GM19099 (cell line): ENCODE results near the gene RUFY1.

Experiments
- POLR2A ChIP-seq: IDR thresholded peaks from 3 replicates; pipeline ENCODE4 v1.6.1; 2011; ENCODE audit warnings: low read depth; ENCODE audit not compliant: insufficient read length; ENCODE audit errors: extremely low read depth

The RUFY1 gene

GRCh38 chr5:179616002-179616594 is 65.7 kb downstream of the RUFY1 start:
- TF ChIP-seq POLR2A, result no peak

- TF ChIP-seq POLR2A, result no peak
These were observed 67.6 kb downstream of the RUFY1 start for GRCh38 chr5:179617930-179618329.

DNA sequence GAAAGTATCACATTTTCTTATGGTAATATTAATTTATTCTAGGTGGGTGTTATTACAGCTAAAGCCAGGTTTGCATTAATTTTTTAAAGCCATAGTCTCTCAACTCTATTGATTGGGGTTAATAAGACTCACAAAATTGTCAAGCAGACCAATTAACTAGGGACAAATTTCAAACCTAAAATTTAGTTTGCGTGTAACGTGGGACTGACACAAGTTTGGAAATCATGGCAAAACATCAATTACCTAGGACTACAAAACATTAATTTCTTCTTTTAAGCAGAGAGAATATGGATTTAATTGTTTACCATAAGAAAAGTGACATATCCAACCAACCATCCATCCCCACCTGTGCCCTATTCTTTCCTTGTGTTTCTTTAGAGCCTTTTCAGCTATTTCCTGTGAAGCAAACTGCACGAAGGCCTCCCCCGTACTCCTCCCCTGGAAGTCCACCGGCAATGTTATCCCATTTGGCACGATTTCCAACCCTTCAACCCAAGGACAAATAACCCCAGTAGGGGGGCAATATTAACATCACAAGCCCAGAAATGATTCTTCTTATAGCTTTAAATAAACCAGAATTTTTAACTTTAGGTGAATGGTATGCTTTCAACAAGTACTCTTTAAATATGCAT is 68.7 kb downstream of the RUFY1 start:
- TF ChIP-seq POLR2A, result no peak

GRCh38 chr5:179619776-179620175 is 69.4 kb downstream of the RUFY1 start:
- TF ChIP-seq POLR2A, result no peak

DNA sequence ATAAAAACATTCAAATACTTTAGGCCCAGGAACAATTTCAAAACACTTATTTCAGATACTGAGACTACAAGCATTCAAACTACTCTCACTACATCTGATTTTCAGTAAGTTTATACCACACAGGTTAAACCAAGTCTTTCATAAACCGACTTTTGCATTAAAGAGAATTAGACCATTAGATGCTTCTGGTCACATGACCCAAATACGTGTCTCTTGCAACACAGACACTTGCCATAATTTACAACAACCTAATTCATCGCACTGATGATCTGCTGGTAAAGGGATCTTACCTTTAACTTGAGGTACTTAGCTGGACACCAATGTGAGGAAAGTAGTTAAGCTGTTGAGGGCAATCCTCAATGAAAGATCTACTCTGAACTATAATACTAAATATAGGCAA is 69.9 kb downstream of the RUFY1 start:
- TF ChIP-seq POLR2A, result no peak

DNA sequence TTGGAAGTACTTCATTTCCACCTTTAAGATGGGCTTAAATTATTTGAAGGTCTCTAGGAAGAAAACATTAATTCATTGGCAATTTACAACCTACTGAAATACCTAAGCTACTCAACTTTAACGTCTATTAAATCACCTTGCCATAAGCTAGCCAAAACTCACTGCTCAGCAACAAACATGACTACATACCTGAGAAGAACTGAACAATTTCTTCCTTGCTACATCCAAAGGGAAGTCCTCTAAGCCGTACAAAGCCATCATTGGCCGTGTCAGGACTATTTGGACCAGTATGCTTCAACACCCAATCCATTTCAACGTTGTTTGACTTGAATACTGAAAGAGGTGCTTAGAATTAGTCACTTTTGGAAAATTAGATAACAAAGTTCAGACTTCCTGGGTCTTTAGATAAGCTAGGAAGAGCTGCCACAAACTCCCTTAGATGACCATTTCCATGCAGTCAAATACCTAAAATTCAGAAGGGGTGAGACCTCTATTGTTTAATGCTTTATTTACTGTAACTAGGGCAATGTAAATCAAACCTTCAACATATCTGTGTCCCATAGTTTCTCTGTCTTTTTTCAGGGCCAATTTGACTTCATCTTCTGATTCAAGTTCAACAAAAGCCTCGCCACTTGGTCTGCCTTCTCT is 70.5 kb downstream of the RUFY1 start:
- peak; percentile 24 for TF ChIP-seq POLR2A

- no peak for TF ChIP-seq POLR2A
These were observed 71.3 kb downstream of the RUFY1 start for GRCh38 chr5:179621551-179622214.

- TF ChIP-seq POLR2A, result peak; percentile 100
These were observed 72.9 kb downstream of the RUFY1 start, which contains the start of gene HNRNPH1 for GRCh38 chr5:179623003-179623905. TSS of gene HNRNPH1 (minus strand) at chr5:179623671. CDS start at chr5:179623133, 538 bp downstream.

DNA sequence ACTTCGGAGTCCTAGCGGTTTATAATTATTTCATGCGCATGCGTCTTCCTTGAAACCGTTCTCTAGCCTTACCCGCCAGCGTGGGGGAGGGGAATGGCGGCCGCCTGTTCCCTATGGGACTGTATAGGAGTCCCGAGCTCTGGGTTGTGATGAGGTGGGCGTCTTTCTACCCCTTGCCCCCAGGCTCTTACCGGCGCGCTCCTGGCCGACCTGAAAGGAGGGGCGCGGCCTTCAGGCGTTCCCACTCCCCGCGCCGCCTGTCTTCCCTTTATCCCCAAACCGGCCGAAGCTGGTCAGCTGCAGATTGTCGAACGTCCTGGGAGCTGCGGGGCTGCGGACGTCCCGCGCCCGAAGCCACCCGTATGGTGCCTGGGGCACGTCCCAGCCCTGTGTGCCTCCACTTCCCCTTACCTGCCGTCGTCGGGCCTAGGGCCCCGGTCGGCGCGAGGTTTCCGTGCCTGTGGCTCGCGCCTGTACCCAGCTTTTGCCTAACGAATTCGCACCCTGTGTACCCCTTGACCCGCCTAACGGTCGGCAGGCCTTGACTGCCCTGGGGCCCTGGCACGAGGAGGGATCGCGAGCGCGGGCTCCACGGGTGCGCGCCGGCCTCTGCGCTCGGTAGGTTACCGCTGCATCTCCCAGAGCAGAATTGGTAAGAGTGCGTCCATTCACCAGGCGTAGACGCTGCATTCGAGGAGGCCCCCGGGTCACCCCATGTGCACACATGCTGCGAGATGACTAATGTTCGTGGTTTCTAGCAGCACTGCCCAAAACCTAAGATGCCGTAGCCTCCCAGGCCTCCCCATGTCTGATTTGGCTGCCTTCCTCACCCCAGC is 73.8 kb downstream of the RUFY1 start:
- peak; percentile 28 for TF ChIP-seq POLR2A

GRCh38 chr5:179624841-179625271 is 74.5 kb downstream of the RUFY1 start:
- no peak for TF ChIP-seq POLR2A

GRCh38 chr5:179648410-179648809 is 98.1 kb downstream of the RUFY1 start:
- no peak for TF ChIP-seq POLR2A
